Smooth muscle cell of the brain vasculature (primary cell): ENCODE measurements around the gene GPANK1.
"Not testable (repeated sequence)": the region's sequence is repeated elsewhere in the genome, so short reads cannot be mapped to it uniquely, and the experiment has no call there.

Experiments
- DNase-seq: peaks from one replicate; pipeline ENCODE4 v3.0.0-alpha.2; 2012; ENCODE audit warnings: low read depth, low spot score

The GPANK1 gene

GRCh38 chr6:31664790-31665500 lies at the start of gene GPANK1:
Gene GPANK1 (minus strand): TSS chr6:31664997. CDS start chr6:31664478, 519 bp downstream.
- DNase-seq = peak; percentile 84

DNA sequence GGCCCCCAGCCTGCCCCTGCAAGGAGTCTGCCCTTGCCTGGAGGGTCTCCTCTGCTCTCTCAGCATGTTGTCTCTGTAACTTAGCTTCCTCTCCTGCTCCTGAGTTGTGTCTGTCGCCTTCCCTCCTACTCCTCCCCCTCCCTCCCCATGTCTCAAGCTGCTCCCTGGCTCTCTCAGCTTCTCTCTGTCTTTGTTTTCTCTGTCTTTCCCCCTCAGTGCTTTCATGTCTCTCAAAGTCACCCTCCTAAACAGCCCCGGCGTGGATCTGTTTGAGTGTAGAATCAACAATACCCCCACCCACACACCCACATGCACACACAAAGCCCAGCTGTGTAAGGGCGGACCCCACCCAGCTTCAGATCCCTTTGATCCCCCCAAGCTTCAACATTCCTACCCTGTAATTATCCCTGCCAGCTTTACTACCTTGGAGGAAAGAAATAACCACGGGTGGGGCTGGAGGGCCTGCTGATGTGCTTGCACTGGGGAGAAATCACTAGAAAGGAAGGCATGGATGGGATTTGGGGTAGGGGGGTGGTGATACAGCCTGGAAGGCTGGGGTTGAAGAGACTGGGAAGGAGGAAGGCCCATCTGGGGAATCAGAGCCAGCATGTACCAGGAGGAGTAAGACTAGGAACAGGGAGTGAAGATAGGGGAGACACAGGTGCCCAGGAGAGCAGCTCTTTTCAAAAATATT lies 49.3 kb upstream of the GPANK1 start:
- DNase-seq = no peak

DNA sequence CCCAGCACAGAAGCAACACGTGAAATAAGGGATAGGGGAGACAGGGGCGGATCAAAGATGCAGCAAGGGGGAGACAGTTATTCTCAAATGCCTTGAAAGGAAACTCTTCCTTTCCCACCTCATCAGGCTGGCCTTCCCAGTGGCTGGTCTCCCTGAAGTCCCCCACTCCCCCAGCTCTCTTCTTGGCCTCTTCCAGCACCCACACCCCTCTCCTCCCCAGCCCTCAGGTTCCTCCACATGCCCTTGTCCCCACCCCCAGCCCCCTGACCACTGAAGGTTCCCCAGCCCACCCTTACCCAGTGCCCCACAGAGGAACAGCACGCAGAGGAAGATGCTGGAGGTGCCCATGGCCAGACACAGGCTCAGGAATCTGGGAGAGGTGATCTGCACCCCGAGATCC lies 48.7 kb upstream of the GPANK1 start:
- DNase-seq = no peak

DNA sequence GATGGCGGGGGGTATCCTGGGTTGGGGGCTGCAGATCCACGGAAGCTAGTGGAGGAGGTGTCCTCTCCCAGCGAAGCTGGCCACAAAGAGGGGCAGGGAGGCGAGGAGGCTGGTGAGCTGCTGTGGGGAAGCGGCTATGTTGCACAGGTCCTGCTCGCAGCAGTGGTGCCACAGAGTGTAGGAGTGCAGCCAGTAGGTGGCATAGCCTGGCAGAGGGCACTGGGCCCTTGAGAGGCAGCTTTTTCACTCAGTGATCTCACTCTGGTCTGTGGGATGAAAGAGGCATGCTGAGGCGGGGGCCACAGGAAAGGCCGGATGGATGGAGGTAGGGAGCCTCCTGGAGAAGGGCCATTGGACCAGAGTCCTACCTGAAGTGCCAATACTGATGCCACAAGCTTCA lies 47.5 kb upstream of the GPANK1 start:
- no peak for DNase-seq

DNA sequence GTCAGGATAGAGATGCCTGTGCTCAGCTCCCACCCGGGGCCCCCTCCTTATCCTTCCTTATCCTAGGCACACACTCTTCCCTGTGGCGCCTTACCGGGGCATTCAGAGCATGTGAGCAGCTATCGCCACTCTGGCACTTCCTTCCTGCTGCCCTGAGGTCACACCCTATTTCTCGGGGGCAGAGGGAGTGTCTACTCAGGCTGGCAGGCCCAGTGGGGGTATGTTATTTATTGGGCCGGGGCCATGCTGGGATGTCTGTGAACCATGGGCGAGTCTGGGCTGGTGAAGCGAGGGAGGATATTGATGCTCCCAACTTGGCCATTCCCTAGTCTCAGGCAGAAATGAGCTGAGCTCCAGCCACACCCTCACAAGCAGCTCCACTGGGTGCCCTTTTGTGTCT lies 46.4 kb upstream of the GPANK1 start:
- DNase-seq = no peak

GRCh38 chr6:31710523-31711219 lies 45.9 kb upstream of the GPANK1 start:
- DNase-seq = no peak

GRCh38 chr6:31709157-31709556 lies 44.4 kb upstream of the GPANK1 start:
- DNase-seq = not testable (repeated sequence)

DNA sequence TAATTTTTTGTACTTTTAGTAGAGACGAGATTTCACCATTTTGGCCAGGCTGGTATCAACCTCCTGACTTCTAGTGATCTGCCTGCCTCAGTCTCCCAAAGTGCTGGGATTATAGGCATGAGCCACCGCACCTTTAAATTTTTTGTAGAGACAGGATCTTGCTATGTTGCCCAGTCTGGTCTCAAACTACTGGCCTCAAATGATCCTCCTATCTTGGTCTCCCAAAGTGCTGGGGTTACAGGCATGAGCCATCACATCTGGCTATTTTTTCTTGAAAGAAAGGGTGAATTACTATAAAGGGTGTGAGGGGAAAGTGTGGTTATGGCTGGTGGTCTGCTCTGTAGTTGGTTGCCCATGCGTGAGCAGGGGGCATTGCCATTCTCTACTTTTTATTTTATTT lies 43.4 kb upstream of the GPANK1 start:
- DNase-seq = no peak

- no peak for DNase-seq
Observed at GRCh38 chr6:31707701-31708100, 42.9 kb upstream of the GPANK1 start.

GRCh38 chr6:31706599-31706998 lies 41.8 kb upstream of the GPANK1 start, which contains the start of gene LY6G6F:
Gene LY6G6F (plus strand): TSS chr6:31706866. CDS start chr6:31706907, 41 bp downstream.
- DNase-seq = no peak

- no peak for DNase-seq
Observed at GRCh38 chr6:31705931-31706330, 41.1 kb upstream of the GPANK1 start.

GRCh38 chr6:31702819-31703716 lies 38.3 kb upstream of the GPANK1 start, which contains the start of gene ABHD16A:
Gene ABHD16A (minus strand): TSS chr6:31703324. CDS start chr6:31703281, 43 bp downstream.
- DNase-seq = peak; percentile 99

- no peak for DNase-seq
Observed at GRCh38 chr6:31702405-31702818, 37.6 kb upstream of the GPANK1 start.

DNA sequence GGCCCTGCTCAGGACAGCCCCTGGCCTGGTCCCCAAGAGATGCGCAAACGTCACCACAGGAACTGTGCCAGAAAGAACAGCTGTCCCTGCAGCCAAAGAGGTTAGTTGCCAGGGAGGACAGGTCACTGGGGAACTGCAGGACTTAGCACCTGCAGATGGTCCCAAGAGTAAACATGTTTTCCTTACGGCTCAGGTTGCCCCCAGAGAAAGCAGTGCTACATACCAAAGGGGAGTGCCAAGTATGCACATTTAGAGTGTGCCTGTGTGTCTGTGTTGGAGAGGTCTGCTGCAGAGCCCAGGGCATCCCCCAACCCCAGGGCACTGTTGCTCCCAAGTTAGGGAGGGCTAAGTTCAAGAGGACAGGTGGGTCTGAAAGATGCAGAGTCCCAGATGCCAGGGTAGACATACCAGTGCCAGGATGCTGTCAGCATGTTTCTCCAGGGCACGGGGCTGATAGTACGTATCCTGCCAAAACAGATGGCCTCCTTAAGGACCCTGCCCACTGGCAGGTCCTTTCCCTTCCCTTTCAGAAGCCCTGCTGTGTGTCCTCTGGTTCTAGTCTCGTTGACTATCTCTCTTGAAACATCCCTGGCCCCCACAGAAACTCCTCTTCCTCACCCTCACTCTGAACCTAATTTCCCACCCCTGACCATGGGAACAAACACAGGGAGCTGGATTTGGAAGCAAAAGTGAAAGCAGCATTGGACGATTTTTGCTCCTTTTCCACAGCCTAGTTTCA lies 37.0 kb upstream of the GPANK1 start:
- DNase-seq = no peak

GRCh38 chr6:31700740-31701401 lies 36.1 kb upstream of the GPANK1 start:
- DNase-seq = no peak

- DNase-seq = no peak
Observed at GRCh38 chr6:31697555-31697954, 32.8 kb upstream of the GPANK1 start.

DNA sequence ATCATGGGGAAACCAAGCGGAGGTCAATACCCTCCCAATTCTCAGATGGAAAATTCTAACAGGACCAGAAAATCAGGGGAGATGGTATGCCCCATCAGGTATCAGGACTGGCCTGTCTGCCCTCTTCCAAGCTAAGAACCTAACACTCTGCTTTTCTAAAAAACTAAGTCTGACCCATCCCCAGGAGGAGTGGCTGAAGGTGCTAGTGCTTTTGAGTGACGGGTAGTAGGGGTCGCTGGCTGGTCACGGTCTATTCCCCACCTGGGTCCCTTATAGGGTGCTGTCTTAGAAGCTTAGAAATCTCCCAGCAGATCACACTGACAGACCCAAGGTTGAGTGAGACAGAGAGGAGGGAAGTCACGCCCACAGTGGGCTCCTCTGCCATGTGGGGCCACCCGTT lies 28.7 kb upstream of the GPANK1 start:
- DNase-seq = no peak

GRCh38 chr6:31692886-31693285 lies 28.1 kb upstream of the GPANK1 start:
- DNase-seq = no peak

- DNase-seq = no peak
Observed at GRCh38 chr6:31692353-31692752, 27.6 kb upstream of the GPANK1 start.

DNA sequence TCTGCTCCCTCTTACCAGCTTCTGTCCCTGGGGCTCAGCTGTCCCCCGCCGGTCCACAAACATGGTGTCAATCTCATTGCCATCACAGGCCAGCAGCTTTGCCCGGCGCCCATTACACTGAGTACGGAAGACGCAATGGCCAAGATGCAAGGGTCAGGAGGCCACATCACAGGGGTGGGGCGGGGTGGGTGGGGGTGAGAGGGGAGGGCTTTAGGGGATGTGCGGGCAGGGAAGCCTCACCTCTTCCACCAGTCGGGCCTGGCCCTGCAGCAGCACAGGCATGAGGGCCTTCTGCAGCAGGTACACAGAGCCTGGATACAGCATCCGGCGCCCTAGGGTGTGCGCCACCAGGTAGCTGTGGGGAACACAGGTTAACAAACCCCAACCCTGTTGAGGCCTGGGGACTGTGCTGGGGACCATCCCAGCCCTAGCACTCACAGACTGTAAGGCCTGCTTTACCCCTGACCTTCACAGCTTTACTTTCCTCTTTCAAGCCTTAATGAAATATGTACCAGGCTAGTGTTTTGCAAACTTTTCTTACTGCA lies 26.8 kb upstream of the GPANK1 start:
- no peak for DNase-seq
